Pancreas (tissue), 10 donors: Measurements from ENCODE around the gene RGS18. TPM values are rescaled to one million over a fixed set of nuclear protein-coding genes. Genes with fewer than 3 reads are reported as not detected.
A peak's percentile ranks its signal among the peaks of the same experiment; 100 is the strongest.
"Not testable (repeated sequence)": the region's sequence is repeated elsewhere in the genome, so short reads cannot be mapped to it uniquely, and the experiment has no call there.

ENCODE experiments used
- ATAC-seq, 4 donors: fragments of 200-7000 bp; cut with Tn5 transposase; one replicate each; pipeline versions ENCODE4 v1.8.0 to v1.9.1; 2020; ENCODE audit warnings: mild to moderate bottlenecking in 4 of 4, moderate library complexity in 4 of 4
- DNase-seq, 6 donors: peaks; one replicate each; pipeline ENCODE4 v3.0.0-alpha.2; 2020
- FAIRE-seq: peaks from 2 replicates; lab custom pipeline; 2012; peaks lifted over from hg19 to GRCh38; lab: Jason Lieb, UNC
- H3K27ac ChIP-seq, 4 donors: fragments of 200-600 bp; sonication (generic); 1 replicate in 3 of 4; 2 replicates in 1 of 4; pipeline versions ENCODE4 v1.5.0 to v1.8.0; 2020
- H3K27me3 ChIP-seq, 4 donors: fragments of 200-600 bp; one replicate each; pipeline ENCODE4 v1.8.0; 2021
- H3K36me3 ChIP-seq, 3 donors: fragments of 200-600 bp; sonication (generic) in 1 of 3; one replicate each; pipeline versions ENCODE4 v1.5.0 to v1.8.0; 2020 to 2021
- H3K4me1 ChIP-seq, 3 donors: fragments of 200-600 bp; one replicate each; pipeline ENCODE4 v1.8.0; 2021
- H3K4me3 ChIP-seq, 4 donors: fragments of 200-600 bp; sonication (generic) in 2 of 4; one replicate each; pipeline versions ENCODE4 v1.5.0 to v1.8.0; 2020 to 2021
- H3K9me3 ChIP-seq, 4 donors: fragments of 200-600 bp; one replicate each; pipeline ENCODE4 v1.8.0; 2021
- CTCF ChIP-seq, 4 donors: fragments of 200-600 bp; sonication (generic) in 3 of 4; IDR thresholded peaks; one replicate each; pipeline versions ENCODE4 v1.5.0 to v1.8.0; 2021; ENCODE audit warnings: antibody characterized with exemption in 4 of 4
- WGBS, 2 donors: extraction: QIAGEN DNeasy Blood & Tissue Kit; methylation state at CpG; one replicate each; pipeline ENCODE4 v1.1.7; 2013; 5-methylcytosine and 5-hydroxymethylcytosine counted together
- intact Hi-C, 3 donors: fragments of 100-400 bp; cut with DNase I; formaldehyde crosslinking; loops; one replicate each; pipeline versions ENCODE4 v1.11.1 to v1.14.2; 2022
- polyA plus RNA-seq, 2 donors: library from polyadenylated mRNA; stranded (reverse); fragments of 200-250 nt; gene quantifications; one replicate each; pipeline ENCODE4 v1.2.3, GENCODE V29; 2013
- total RNA-seq, 6 donors: library from RNA; stranded (reverse); fragmentation: NEBNext Ultra II Directional in 4 of 6; extraction: Animal tissue kit (Norgen Biotek cat#: 25700) in 4 of 6; gene quantifications; one replicate each; pipeline versions ENCODE4 v1.2.1 to v1.2.4, GENCODE V29; 2021 to 2023
- donor health status: healthy with polysubstance abuse.
- donor health status: DM: no; HTN: no; CAD: no; lungs with moderate emphysema.
- donor health status: DM: no; HTN: no; CAD: no.
- donor health status: control.
- donor health status: control.
- donor health status: Bipolar disorder and iron deficiency.
- donor health status: DM: yes; HTN: yes; CAD: no.
- donor health status: DM: no; HTN: no; CAD: no.
- donor health status: DM: no; HTN: no; CAD: no.
- donor health status: DM: yes; HTN: yes; CAD: no.

Gene RGS18
- total and polyA plus RNA-seq, 8 donors: 0.09 to 1.5 (median 0.38) TPM; not detected in 1

GRCh38 chr1:192122668-192123067, 35.6 kb upstream of the RGS18 start:
- DNase-seq (no peak), FAIRE-seq (peak; percentile 75), ATAC-seq (no peak)
- no peaks in the 10 kb centered on the region for H3K4me1 ChIP-seq
- H3K27ac ChIP-seq: no peak overlapping the region
- no peak for TF ChIP-seq CTCF (IDR thresholded peaks at IDR 0.05)
- H3K27me3 ChIP-seq: no peaks in the 10 kb centered on the region
- H3K36me3 ChIP-seq: no peaks in the 10 kb centered on the region
- H3K9me3 ChIP-seq: no peaks in the 10 kb centered on the region
- no peak overlapping the region for H3K4me3 ChIP-seq
- intact Hi-C loops: no loop called here

DNA sequence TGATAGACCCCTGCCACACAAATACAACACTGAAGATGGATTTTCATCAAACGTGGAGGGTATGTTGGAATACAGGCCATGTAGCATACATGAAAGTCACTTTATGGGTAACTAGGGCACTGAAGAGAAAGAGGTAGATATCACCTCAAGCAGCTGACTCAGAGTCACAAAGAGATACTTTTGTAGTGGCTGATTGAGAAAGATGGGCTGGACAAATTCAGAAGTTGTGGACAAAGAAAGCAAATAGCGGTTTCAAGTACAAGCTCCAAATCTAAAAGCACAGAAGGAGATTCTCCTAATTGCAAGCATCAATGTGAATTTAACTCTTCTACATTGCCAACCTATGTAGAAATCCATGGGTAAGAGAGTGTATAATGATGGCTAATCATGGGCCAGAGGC, 35.0 kb upstream of the RGS18 start:
- FAIRE-seq (no peak), ATAC-seq (no peak), DNase-seq (no peak)
- H3K4me1 ChIP-seq: no peaks in the 10 kb centered on the region
- intact Hi-C loops: no loop called here
- WGBS, 2 donors: 92 to 95% methylated on average over 2 of the region's 2 CpGs
- no peaks in the 10 kb centered on the region for H3K9me3 ChIP-seq
- H3K36me3 ChIP-seq: no peaks in the 10 kb centered on the region
- H3K27me3 ChIP-seq: no peaks in the 10 kb centered on the region
- TF ChIP-seq CTCF (IDR thresholded peaks at IDR 0.05): no peak
- H3K4me3 ChIP-seq: no peak overlapping the region
- no peak overlapping the region for H3K27ac ChIP-seq

GRCh38 chr1:192126030-192126619, 32.1 kb upstream of the RGS18 start:
- Histone ChIP-seq H3K27me3 (no peaks in the 10 kb centered on the region), H3K9me3 (no peaks in the 10 kb centered on the region), H3K27ac (no peak overlapping the region), H3K4me1 (no peaks in the 10 kb centered on the region), H3K4me3 (no peak overlapping the region), H3K36me3 (no peaks in the 10 kb centered on the region)
- ATAC-seq (no peak), FAIRE-seq (no peak), DNase-seq (no peak)
- intact Hi-C loops: no loop called here
- TF ChIP-seq CTCF (IDR thresholded peaks at IDR 0.05): no peak
- WGBS, 2 donors: 78 to 84% methylated on average over 2 of the region's 2 CpGs

- ATAC-seq: no peak
- Histone ChIP-seq H3K27ac (no peak overlapping the region), H3K36me3 (no peaks in the 10 kb centered on the region), H3K4me1 (no peaks in the 10 kb centered on the region), H3K9me3 (no peaks in the 10 kb centered on the region), H3K4me3 (no peak overlapping the region), H3K27me3 (no peaks in the 10 kb centered on the region)
- no peak for DNase-seq
- no peak for FAIRE-seq
- WGBS, 2 donors: 67 to 79% methylated on average over 1 of the region's 1 CpG
- no peak for TF ChIP-seq CTCF (IDR thresholded peaks at IDR 0.05)
- intact Hi-C loops: no loop called here
Measured at GRCh38 chr1:192130175-192130574, 28.1 kb upstream of the RGS18 start.

- DNase-seq, ATAC-seq, H3K4me3 ChIP-seq, H3K27me3 ChIP-seq, H3K36me3 ChIP-seq, H3K4me1 ChIP-seq, FAIRE-seq, H3K9me3 ChIP-seq, intact Hi-C loops, H3K27ac ChIP-seq: not testable (repeated sequence)
- 83 to 89% methylated on average over 5 of the region's 5 CpGs for WGBS, 2 donors
Measured at GRCh38 chr1:192130865-192131264, 27.4 kb upstream of the RGS18 start.
